NCI-H146 treated with DMSO at 0.1 percent for 48 hours (cell line): Measurements from ENCODE around the gene E4F1.
"Not testable (repeated sequence)": the region's sequence is repeated elsewhere in the genome, so short reads cannot be mapped to it uniquely, and the experiment has no call there.

Source experiments
- DNase-seq: peaks from one replicate; lab custom pipeline; 2025; ENCODE audit not compliant: unreplicated experiment; lab: John Stamatoyannopoulos, UW

Gene E4F1

GRCh38 chr16:2188395-2188794, 35.0 kb upstream of the E4F1 start:
- no peak for DNase-seq

DNA sequence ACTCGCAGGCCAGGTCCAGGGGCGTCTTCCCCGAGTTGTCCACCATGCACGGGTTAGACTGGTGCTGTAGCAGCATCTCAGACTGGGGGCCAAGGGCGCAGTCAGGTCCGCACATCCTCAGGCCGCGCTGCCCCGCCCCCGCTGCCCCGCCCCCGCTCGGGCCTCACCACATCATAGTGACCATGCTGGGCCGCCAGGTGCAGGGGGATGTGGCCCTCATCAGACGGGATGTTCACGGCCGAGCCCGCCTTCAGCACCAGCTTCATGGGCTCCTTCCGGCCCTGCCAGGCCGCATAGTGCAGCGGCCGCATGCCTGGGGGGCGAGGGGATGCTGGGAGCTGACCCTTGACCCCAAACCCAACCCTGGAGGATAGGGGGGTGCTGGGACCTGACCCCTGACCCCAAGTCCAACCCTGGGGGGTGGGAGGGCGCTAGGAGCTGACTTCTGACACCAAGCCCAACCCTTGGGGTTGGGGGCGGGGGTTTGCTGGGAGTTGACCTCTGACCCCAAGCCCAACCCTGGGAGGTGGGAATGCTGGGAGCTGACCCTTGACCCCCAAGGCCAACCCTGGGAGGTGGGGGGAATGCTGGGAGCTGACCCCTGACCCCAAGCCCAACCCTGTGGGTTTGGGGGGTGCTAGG, 34.0 kb upstream of the E4F1 start:
- no peak for DNase-seq

- DNase-seq = no peak
Measured at GRCh38 chr16:2190002-2190658, 33.3 kb upstream of the E4F1 start.

DNA sequence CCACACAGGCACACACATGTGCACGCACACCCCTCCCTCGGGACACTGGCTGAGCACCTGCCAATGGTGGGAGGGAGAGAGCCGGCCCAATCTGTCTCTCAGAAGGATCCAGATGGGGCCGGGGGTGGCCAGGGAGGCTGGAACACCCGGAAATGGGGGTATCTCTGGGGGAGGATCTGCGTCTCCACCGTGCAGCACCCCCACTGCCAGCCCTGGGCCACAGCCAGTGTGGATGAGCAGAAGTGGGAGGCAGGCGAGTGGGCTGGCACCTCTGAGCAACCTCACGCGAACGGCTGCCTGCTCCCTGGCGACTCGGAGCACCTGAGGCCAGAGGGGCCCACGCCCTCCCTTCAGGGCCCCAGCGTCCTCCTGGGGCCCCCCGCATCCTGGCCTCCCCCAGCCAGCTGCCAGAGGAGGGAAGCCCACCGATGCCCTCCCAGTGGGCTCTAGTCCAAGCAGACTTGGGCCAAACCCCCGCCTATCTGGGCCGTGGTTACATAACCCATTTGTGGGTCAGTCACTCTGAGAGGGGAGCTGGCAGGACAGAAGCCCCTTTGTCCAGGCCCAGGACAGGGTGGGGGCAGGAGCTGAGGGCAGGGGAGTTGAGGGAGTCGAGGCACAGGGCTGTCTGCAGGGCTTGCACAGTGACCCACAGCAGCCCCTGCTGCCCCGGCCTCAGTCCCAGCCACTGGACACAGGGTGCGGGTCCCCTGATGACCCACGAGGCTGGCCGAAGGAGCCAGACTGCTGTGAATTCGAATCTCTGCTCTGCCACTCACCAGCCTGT, 32.5 kb upstream of the E4F1 start:
- no peak for DNase-seq

- DNase-seq = no peak
Measured at GRCh38 chr16:2191446-2191706, 32.0 kb upstream of the E4F1 start.

- no peak for DNase-seq
Measured at GRCh38 chr16:2194166-2194834, 29.1 kb upstream of the E4F1 start.

DNA sequence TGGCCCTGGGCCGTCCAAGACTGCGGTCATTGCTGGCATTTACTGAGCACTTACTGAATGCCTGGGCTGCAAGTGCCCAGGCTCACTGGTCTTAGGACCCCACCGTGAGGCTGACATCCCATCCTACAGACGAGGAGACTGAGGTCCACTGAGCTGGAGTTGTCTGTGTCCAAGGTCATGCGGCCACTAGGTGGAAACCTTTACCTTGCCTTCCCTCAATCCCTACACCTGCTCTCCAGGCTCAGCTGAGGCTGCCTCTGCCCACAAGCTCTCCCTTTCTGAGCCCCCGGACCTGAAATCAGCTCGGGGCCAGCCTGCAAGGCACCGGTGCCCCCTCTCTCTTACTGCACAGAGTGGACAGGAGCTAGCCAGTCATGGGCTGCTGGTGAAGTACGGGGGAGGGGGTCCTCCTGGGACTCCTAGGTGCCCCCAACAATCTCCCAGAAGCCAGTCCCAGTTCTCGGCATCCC, 28.5 kb upstream of the E4F1 start:
- DNase-seq = peak; percentile 66

DNA sequence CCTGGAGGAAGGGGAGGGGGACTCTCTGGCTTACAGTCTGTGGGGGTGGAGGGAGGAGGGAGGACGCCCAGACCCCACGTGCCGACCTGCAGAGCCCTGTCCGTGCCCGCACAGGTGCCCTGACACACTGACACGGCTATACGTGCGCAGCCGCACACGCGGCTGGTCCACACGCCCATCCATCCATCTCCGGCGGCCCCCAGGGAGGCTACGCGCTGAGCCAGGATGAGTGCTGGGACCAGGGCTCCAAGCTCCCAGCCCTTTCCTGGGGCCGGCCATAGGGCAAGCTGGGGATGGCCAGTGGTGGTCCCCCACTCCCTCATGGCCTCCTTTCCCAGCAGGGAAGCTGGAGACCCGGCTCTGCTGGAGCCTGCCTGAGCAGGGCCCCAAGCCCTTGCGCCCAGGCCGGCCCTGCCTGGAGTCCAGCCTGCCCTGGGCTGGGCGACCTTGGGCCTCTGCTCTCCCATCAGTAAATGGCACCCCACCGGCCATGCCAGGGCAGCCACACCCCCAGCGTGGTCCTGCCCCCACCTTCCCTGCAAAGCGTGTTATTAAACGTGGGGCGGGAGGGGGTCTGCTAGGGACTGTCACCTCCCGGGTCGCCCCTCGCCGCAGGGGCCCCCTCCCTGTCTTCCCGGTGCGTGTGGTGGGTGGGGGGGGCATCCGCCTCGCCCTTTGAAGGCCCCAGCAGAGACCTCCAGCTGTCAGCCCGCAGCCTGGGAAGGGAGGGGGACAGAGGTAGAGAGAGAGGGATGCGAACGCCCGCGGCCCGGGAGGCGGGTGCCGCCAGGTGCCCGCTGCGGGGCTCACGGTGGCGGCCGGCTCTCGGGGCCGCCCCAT, 27.8 kb upstream of the E4F1 start:
- peak; percentile 26 for DNase-seq

DNA sequence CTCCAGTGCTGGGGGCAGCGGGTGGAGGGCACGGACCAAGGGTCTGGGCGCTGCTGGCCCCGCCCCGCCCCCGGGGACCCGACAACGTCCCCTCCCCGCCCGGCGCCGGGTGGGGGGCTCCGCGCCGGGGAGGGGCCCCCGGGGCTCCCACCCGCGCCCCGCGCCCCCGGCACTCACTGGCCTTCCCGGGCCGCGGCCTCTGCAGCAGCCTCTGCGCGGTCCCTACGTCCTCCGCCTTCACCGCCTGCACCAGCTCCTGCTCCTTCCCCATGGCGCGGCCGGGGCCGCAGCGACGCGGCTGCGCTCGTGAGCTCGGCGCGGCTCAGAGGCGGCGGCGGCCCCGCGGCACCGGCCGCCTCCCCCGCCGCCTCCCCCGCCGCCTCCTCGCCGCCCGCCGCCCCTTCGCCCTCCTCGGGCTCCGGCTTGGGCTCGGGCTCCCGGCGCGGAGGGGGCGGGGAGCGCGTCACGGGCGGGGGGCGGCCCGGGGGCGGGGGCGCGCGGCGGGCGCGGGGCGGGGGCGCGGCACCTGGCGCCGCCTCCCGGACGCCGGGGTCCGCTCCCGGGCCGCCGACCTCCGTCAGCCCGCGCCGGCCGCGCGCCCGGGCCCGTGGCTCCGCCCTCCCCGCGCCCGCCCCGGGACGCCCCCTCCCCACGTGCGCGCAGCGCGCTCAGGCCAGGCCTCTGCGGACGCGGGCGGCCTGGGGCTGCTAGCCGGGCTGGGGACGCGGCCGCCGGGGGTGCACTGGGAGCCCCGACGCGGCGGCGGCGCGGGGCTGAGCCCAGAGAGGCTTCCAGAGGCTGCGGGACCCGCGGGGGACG, 27.0 kb upstream of the E4F1 start, which contains the start of gene CASKIN1:
TSS of gene CASKIN1 (minus strand) at position 444 of the 819 bp plus-strand sequence. CDS start at position 271, 173 bp downstream.
- DNase-seq = no peak

GRCh38 chr16:2196981-2197511, 26.3 kb upstream of the E4F1 start:
- no peak for DNase-seq

GRCh38 chr16:2197765-2198164, 25.6 kb upstream of the E4F1 start:
- no peak for DNase-seq

GRCh38 chr16:2198283-2198682, 25.1 kb upstream of the E4F1 start:
- no peak for DNase-seq

DNA sequence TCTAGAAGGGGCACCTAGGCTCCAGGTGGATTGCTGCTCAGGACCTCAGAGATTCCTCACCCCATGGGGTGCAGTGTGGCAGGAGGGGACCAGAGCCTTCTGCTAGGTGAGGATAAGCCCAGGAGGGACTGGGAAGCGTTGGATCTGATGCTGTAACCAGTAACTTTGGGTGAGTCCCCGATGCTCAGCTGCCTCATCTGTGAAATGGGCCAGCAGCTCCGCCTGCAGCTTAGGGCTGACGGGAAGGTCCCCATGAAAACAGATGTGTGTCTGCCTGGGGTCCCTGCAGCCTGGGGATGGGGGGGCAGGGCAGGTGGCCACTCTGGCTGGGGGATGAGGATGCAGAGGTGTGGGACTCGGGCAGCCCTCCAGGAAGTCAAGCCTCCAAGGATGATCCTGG, 24.3 kb upstream of the E4F1 start:
- DNase-seq = no peak

GRCh38 chr16:2199621-2200139, 23.7 kb upstream of the E4F1 start:
- DNase-seq = no peak

GRCh38 chr16:2200313-2200712, 23.1 kb upstream of the E4F1 start:
- no peak for DNase-seq

- DNase-seq = not testable (repeated sequence)
Measured at GRCh38 chr16:2203119-2203688, 20.2 kb upstream of the E4F1 start.

DNA sequence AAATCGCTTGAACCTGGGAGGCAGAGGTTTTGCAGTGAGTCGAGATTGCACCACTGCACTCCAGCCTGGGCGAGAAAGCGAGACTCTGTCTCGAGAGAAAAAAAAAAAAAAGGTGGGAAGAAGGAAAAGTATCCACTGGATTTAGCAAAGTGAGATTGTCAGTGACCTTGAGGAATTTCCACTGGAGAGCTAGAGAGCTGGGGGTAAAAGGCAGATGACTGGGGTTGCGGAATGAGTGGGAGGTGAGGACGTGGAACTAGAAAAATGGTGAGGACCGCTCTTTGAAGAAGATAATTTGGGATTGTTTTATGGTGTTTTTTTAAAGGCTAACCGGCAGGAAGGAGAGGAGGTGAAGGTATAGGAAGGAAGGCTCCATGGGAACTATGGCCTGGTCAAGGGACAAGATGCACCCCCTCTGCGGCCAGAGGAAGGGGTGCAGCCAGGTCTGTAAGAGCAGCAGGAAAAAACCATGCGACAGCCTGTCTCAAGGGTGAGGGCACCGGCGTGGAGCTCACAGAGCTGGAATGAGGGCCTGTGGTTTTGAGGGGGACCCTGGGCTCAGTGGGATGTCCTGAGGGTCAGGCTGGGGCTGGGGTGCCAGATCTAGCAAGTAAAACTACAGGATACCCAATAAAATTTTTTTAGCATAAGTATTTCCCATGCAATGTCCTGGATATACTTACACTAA, 18.8 kb upstream of the E4F1 start:
- DNase-seq = no peak
